ENCODE data around the gene SLC30A9.
A peak's percentile ranks its signal among the peaks of the same experiment; 100 is the strongest.

SLC30A9 gene

DNA sequence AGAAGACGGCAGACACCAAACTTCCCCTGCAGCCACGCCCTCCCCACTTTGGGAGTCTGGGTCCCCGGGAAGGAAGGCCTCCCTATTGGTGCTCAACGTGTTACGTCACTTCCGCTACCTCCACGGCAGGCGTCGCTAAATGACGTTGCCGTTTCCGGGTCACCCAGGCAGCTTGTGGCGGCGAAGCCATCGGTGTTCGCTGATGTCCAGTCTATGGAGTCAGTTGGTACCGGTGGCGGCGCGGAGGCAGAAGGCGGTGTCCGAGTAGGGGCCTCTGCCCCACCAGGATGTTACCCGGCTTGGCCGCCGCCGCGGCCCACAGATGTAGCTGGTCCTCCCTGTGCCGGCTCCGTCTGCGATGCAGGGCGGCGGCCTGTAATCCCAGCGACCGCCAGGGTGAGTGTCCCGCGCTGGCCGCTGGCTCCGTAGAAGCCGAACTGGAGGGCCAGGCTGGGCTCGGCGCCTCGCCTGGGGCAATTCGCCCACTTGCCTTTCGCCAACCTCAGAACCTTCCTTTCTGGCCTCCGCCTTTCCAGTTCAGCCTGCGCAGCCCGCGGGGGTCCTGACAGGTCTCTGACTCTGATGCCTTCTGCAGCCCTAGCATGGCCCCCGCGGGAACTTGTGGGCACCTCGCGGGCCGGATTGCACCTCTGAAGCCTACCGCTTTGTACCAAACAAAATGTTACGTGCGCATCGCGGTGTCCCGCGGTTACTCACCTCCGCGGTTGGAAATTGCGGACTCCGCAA is at the start of gene SLC30A9:
Gene SLC30A9 (plus strand): TSS at position 166 of the 747 bp plus-strand sequence. CDS start 122 bp downstream, at position 288.
- H3K36me3 ChIP-seq (ENCODE audit: control insufficient read depth, insufficient read depth, low read length): no peaks in the 10 kb centered on the region
- H3K27ac ChIP-seq (ENCODE audit: low read length): no peak within 1 kb of the TSS
- WGBS (ENCODE audit: insufficient coverage, insufficient read length): no CpG with 5 or more reads among the region's 64 CpGs
- DNase-seq (ENCODE audit: low read depth, low spot score): peak; percentile 92
- H3K4me1 ChIP-seq (ENCODE audit: control insufficient read depth, insufficient read depth, low read length): peaks cover 5% of the 10 kb centered on the region
- H3K27me3 ChIP-seq (ENCODE audit: control insufficient read depth, insufficient read depth, low read length): no peaks in the 10 kb centered on the region
- no peaks in the 10 kb centered on the region for H3K9me3 ChIP-seq (ENCODE audit: control insufficient read depth, insufficient read depth, low read length)
- peak within 1 kb of the TSS; percentile 80 for H3K4me3 ChIP-seq (ENCODE audit: low read length)

- Histone ChIP-seq H3K36me3 (ENCODE audit: control insufficient read depth, insufficient read depth, low read length) (0 out of 2 replicates have a peak, but pooled peaks cover 2% of the 10 kb centered on the region), H3K27me3 (ENCODE audit: control insufficient read depth, insufficient read depth, low read length) (no peaks in the 10 kb centered on the region), H3K4me3 (ENCODE audit: low read length) (no peak overlapping the region), H3K9me3 (ENCODE audit: control insufficient read depth, insufficient read depth, low read length) (no peaks in the 10 kb centered on the region), H3K27ac (ENCODE audit: low read length) (no peak overlapping the region), H3K4me1 (ENCODE audit: control insufficient read depth, insufficient read depth, low read length) (peaks cover 2% of the 10 kb centered on the region; the same call in 1 of the 2 replicates)
- no peak for DNase-seq (ENCODE audit: low read depth, low spot score)
Measured at GRCh38 chr4:41940834-41941233, 49.5 kb upstream of the SLC30A9 start.

GRCh38 chr4:41943506-41943905 is 46.8 kb upstream of the SLC30A9 start:
- no peaks in the 10 kb centered on the region for H3K27me3 ChIP-seq (ENCODE audit: control insufficient read depth, insufficient read depth, low read length)
- H3K36me3 ChIP-seq (ENCODE audit: control insufficient read depth, insufficient read depth, low read length): 0 out of 2 replicates have a peak, but pooled peaks cover 2% of the 10 kb centered on the region
- no peaks in the 10 kb centered on the region for H3K4me1 ChIP-seq (ENCODE audit: control insufficient read depth, insufficient read depth, low read length)
- no peak for DNase-seq (ENCODE audit: low read depth, low spot score)
- WGBS (ENCODE audit: insufficient coverage, insufficient read length): no CpG with 5 or more reads among the region's 2 CpGs
- H3K4me3 ChIP-seq (ENCODE audit: low read length): no peak overlapping the region
- no peaks in the 10 kb centered on the region for H3K9me3 ChIP-seq (ENCODE audit: control insufficient read depth, insufficient read depth, low read length)
- H3K27ac ChIP-seq (ENCODE audit: low read length): no peak overlapping the region

DNA sequence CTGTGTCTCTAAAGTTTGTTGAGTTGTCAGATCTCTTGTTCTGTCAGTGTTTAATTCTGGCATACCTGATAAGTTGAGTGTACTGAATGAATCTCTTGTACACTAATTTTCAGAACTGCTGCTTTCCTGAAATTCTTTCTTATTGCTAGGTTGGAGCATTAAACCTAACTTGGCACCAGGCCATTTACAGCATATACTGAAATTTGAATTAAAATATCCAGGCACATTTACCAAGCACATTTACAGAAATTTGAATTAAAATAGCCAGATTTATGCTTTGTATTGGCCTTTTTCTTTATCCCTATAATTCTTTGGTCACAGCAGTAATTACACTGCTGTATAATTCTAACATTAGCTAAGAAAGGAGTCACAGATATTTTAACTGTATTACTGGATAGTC is 46.2 kb upstream of the SLC30A9 start:
- no peaks in the 10 kb centered on the region for H3K4me1 ChIP-seq (ENCODE audit: control insufficient read depth, insufficient read depth, low read length)
- H3K27ac ChIP-seq (ENCODE audit: low read length): no peak overlapping the region
- 0 out of 2 replicates have a peak, but pooled peaks cover 2% of the 10 kb centered on the region for H3K36me3 ChIP-seq (ENCODE audit: control insufficient read depth, insufficient read depth, low read length)
- no peak for DNase-seq (ENCODE audit: low read depth, low spot score)
- H3K27me3 ChIP-seq (ENCODE audit: control insufficient read depth, insufficient read depth, low read length): no peaks in the 10 kb centered on the region
- no peak overlapping the region for H3K4me3 ChIP-seq (ENCODE audit: low read length)
- H3K9me3 ChIP-seq (ENCODE audit: control insufficient read depth, insufficient read depth, low read length): no peaks in the 10 kb centered on the region

- Histone ChIP-seq H3K9me3 (ENCODE audit: control insufficient read depth, insufficient read depth, low read length) (no peaks in the 10 kb centered on the region), H3K27me3 (ENCODE audit: control insufficient read depth, insufficient read depth, low read length) (no peaks in the 10 kb centered on the region), H3K4me1 (ENCODE audit: control insufficient read depth, insufficient read depth, low read length) (no peaks in the 10 kb centered on the region), H3K36me3 (ENCODE audit: control insufficient read depth, insufficient read depth, low read length) (no peaks in the 10 kb centered on the region; the same call in 1 of the 2 replicates), H3K27ac (ENCODE audit: low read length) (no peak overlapping the region), H3K4me3 (ENCODE audit: low read length) (no peak overlapping the region)
- DNase-seq (ENCODE audit: low read depth, low spot score): no peak
- no CpG with 5 or more reads among the region's 3 CpGs for WGBS (ENCODE audit: insufficient coverage, insufficient read length)
Measured at GRCh38 chr4:41949531-41949930, 40.8 kb upstream of the SLC30A9 start.

- no peaks in the 10 kb centered on the region for H3K9me3 ChIP-seq (ENCODE audit: control insufficient read depth, insufficient read depth, low read length)
- H3K27ac ChIP-seq (ENCODE audit: low read length): no peak overlapping the region
- H3K36me3 ChIP-seq (ENCODE audit: control insufficient read depth, insufficient read depth, low read length): no peaks in the 10 kb centered on the region; the same call in 1 of the 2 replicates
- no peaks in the 10 kb centered on the region for H3K27me3 ChIP-seq (ENCODE audit: control insufficient read depth, insufficient read depth, low read length)
- H3K4me1 ChIP-seq (ENCODE audit: control insufficient read depth, insufficient read depth, low read length): no peaks in the 10 kb centered on the region
- no CpG with 5 or more reads among the region's 1 CpG for WGBS (ENCODE audit: insufficient coverage, insufficient read length)
- DNase-seq (ENCODE audit: low read depth, low spot score): no peak
- H3K4me3 ChIP-seq (ENCODE audit: low read length): no peak overlapping the region
Measured at GRCh38 chr4:41957634-41958033, 32.7 kb upstream of the SLC30A9 start.

DNA sequence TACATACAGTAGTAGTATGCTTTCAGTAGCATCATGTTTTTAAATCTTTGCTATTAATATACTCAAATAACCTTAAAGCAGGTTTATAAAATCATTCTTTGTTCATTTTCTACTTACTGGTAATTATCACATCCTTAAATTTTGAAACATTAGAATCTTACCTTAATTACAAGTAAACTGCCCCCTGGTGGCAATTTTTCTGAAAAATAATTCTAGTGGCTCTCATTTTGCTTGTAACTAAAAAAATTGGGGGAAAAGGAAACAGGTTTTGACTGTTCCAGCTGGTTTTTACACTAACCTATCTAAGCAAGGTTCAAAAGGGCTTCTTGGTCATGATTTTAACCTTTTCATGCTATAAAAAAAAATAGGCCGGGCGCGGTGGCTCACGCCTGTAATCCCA is 27.2 kb upstream of the SLC30A9 start:
- DNase-seq (ENCODE audit: low read depth, low spot score): no peak
- no CpG with 5 or more reads among the region's 4 CpGs for WGBS (ENCODE audit: insufficient coverage, insufficient read length)
- no peaks in the 10 kb centered on the region for H3K4me1 ChIP-seq (ENCODE audit: control insufficient read depth, insufficient read depth, low read length)
- no peak overlapping the region for H3K27ac ChIP-seq (ENCODE audit: low read length)
- no peaks in the 10 kb centered on the region for H3K27me3 ChIP-seq (ENCODE audit: control insufficient read depth, insufficient read depth, low read length)
- H3K36me3 ChIP-seq (ENCODE audit: control insufficient read depth, insufficient read depth, low read length): no peaks in the 10 kb centered on the region
- H3K9me3 ChIP-seq (ENCODE audit: control insufficient read depth, insufficient read depth, low read length): no peaks in the 10 kb centered on the region
- H3K4me3 ChIP-seq (ENCODE audit: low read length): no peak overlapping the region

GRCh38 chr4:41964401-41964800 is 25.9 kb upstream of the SLC30A9 start:
- no peaks in the 10 kb centered on the region for H3K9me3 ChIP-seq (ENCODE audit: control insufficient read depth, insufficient read depth, low read length)
- no CpG with 5 or more reads among the region's 1 CpG for WGBS (ENCODE audit: insufficient coverage, insufficient read length)
- no peak overlapping the region for H3K27ac ChIP-seq (ENCODE audit: low read length)
- no peak for DNase-seq (ENCODE audit: low read depth, low spot score)
- H3K4me3 ChIP-seq (ENCODE audit: low read length): no peak overlapping the region
- no peaks in the 10 kb centered on the region for H3K4me1 ChIP-seq (ENCODE audit: control insufficient read depth, insufficient read depth, low read length)
- H3K36me3 ChIP-seq (ENCODE audit: control insufficient read depth, insufficient read depth, low read length): no peaks in the 10 kb centered on the region
- no peaks in the 10 kb centered on the region for H3K27me3 ChIP-seq (ENCODE audit: control insufficient read depth, insufficient read depth, low read length)

DNA sequence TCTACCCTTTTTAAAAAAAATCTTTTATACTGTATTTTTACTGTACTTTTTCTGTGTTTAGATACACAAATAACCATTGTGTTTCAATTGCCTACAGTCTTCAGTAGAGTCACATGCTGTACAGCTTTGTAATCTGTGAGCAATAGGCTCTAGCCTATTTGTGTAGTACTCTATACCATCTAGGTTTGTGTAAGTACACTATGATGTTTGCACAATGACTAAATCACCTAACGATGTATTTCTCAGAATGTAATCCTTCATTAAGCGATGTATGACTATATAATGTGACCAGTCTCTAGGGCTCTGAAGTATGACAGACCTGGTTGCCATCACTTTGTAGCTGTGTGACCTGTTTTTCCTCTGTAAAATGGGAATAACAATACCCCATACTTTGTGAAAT is 22.9 kb upstream of the SLC30A9 start:
- DNase-seq (ENCODE audit: low read depth, low spot score): no peak
- H3K4me3 ChIP-seq (ENCODE audit: low read length): no peak overlapping the region
- H3K27ac ChIP-seq (ENCODE audit: low read length): no peak overlapping the region
- no peaks in the 10 kb centered on the region for H3K27me3 ChIP-seq (ENCODE audit: control insufficient read depth, insufficient read depth, low read length)
- no peaks in the 10 kb centered on the region for H3K36me3 ChIP-seq (ENCODE audit: control insufficient read depth, insufficient read depth, low read length)
- WGBS (ENCODE audit: insufficient coverage, insufficient read length): no CpG with 5 or more reads among the region's 2 CpGs
- no peaks in the 10 kb centered on the region for H3K9me3 ChIP-seq (ENCODE audit: control insufficient read depth, insufficient read depth, low read length)
- no peaks in the 10 kb centered on the region for H3K4me1 ChIP-seq (ENCODE audit: control insufficient read depth, insufficient read depth, low read length)

- no peaks in the 10 kb centered on the region for H3K27me3 ChIP-seq (ENCODE audit: control insufficient read depth, insufficient read depth, low read length)
- H3K4me3 ChIP-seq (ENCODE audit: low read length): no peak overlapping the region
- no peaks in the 10 kb centered on the region for H3K4me1 ChIP-seq (ENCODE audit: control insufficient read depth, insufficient read depth, low read length)
- DNase-seq (ENCODE audit: low read depth, low spot score): no peak
- H3K36me3 ChIP-seq (ENCODE audit: control insufficient read depth, insufficient read depth, low read length): no peaks in the 10 kb centered on the region
- no peaks in the 10 kb centered on the region for H3K9me3 ChIP-seq (ENCODE audit: control insufficient read depth, insufficient read depth, low read length)
- no peak overlapping the region for H3K27ac ChIP-seq (ENCODE audit: low read length)
Measured at GRCh38 chr4:41969671-41970070, 20.7 kb upstream of the SLC30A9 start.

DNA sequence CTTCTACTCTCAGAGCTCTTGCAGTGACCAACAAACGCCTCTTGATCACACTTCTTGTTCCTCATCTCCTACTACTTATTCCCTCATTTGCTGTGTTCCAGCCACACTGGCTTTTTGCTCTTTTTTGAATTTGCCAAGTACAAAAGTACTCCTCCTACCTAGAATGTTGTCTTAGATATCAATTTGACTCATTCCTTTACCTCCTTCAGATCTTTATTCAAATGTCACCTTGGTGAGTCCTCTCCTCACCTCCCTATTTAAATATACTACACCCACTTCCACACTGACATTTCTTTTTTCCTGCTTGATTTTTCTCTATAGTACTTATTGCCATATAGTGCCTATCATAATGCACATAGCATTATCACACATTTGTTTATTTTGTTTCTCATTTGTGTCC is 15.0 kb upstream of the SLC30A9 start:
- WGBS (ENCODE audit: insufficient coverage, insufficient read length): no CpG with 5 or more reads among the region's 1 CpG

More for the DNA sequence above, 15.0 kb upstream of the SLC30A9 start:
- no peak for DNase-seq (ENCODE audit: low read depth, low spot score)
- H3K36me3 ChIP-seq (ENCODE audit: control insufficient read depth, insufficient read depth, low read length): no peaks in the 10 kb centered on the region
- no peak overlapping the region for H3K27ac ChIP-seq (ENCODE audit: low read length)
- H3K9me3 ChIP-seq (ENCODE audit: control insufficient read depth, insufficient read depth, low read length): no peaks in the 10 kb centered on the region
- no peaks in the 10 kb centered on the region for H3K4me1 ChIP-seq (ENCODE audit: control insufficient read depth, insufficient read depth, low read length)
- H3K27me3 ChIP-seq (ENCODE audit: control insufficient read depth, insufficient read depth, low read length): no peaks in the 10 kb centered on the region
- no peak overlapping the region for H3K4me3 ChIP-seq (ENCODE audit: low read length)
